ENCODE data around the gene HLA-B. TPM values are rescaled to one million over a fixed set of nuclear protein-coding genes. Genes with fewer than 3 reads are reported as not detected.

HLA-B gene
- polyA plus RNA-seq, 6 donors from 2014 or later = 3,795 to 6,657 (median 6,196) TPM

DNA sequence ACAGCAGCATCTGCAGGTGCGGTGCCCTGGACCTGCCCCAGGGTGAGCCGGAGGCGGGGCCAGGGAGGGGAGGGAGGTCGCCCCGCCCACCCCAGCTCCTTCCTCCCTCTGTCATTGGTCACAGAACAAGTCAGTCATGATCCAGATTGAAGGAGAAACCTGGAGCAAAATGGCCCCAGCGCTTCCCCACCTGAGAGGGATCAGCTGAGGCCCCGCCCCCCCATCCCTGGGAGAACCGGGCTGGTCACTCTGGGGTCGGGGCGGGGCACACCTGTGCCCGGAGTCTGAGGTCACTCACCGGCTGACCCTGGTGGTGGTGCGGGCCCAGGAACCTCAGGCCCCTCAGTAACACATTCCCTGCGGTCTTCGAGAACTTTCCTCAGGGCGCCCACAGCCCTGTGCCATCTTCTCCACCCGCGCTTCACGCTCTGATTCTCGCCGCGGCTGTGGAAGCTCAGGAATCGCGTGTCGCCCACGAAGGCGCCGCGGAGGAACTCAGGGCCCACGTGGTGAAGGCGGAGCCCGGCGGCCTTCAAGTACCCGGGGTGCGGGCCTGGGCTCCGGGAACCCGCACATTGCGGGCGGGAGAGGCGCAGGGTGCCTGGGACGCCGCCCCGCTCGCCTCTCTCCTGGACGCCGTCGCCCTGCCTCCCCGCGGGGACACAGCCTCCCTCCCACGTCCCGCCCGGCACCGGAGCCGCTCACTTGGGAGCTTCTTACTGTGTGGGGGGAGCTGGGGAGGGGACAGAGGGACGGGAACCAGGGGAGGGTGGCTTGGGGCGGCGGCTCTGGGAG lies 48.7 kb downstream of the HLA-B start:
- H3K4me1 Mint-ChIP-seq = peaks cover 3 to 14% (median 7%) of the 10 kb centered on the region in 3 donors
- peaks cover 7 to 59% (median 9%) of the 10 kb centered on the region in 3 donors for H3K27me3 Mint-ChIP-seq
- DNase-seq = peak; percentile 77
- no peaks in the 10 kb centered on the region for H3K9me3 Mint-ChIP-seq
- peak overlapping the region; percentile 11 to 94 (median 88) for H3K4me3 Mint-ChIP-seq
- no peaks in the 10 kb centered on the region for H3K36me3 Mint-ChIP-seq
- H3K27ac Mint-ChIP-seq = peak overlapping the region in 3 of 6 donors; percentile 29 to 84 (median 80)
- ATAC-seq (ENCODE audit: low read depth in 2 of 2) = peak; percentile 95 to 96

- Mint-ChIP-seq H3K36me3 (no peaks in the 10 kb centered on the region), H3K4me3 (peak overlapping the region in 7 of 8 donors; percentile 3 to 88 (median 83)), H3K9me3 (no peaks in the 10 kb centered on the region), H3K27ac (no peak overlapping the region), H3K27me3 (peaks cover 11 to 59% (median 12%) of the 10 kb centered on the region in 3 donors), H3K4me1 (peaks cover 3 to 14% (median 7%) of the 10 kb centered on the region in 3 donors)
- ATAC-seq (ENCODE audit: low read depth in 2 of 2) (no peak), DNase-seq (no peak)
Measured at GRCh38 chr6:31307669-31308049, 49.3 kb downstream of the HLA-B start.

DNA sequence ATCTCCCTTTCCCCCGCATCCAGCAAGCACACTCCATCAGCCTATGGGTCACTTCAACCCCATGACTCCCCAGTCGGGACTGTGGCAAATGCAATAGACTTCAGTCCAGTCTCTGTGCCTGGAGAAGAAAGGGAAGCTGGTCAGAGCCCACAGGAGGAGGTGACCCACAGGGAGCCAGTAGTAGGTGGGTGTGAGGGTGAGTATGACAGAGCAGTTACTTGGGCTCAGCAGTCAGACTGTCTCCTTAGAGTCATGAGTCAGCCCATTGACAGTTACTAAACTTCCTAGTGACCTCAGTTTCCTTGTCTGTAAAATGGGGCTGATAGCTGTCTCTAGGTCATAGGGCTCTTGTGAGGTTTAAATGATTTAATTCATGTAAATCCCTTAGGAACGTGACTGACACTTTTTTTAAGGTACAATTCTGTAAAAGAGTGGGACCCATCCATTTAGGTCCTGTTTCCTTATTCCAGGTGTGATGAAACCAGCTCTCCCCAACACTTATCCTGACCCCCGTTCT lies 51.2 kb downstream of the HLA-B start:
- H3K27me3 Mint-ChIP-seq = peaks cover 14 to 57% (median 18%) of the 10 kb centered on the region in 3 donors
- no peaks in the 10 kb centered on the region for H3K36me3 Mint-ChIP-seq
- DNase-seq (no peak), ATAC-seq (ENCODE audit: low read depth in 2 of 2) (no peak)
- H3K4me3 Mint-ChIP-seq = peak overlapping the region in 1 of 8 donors; percentile 6
- no peak overlapping the region for H3K27ac Mint-ChIP-seq
- H3K4me1 Mint-ChIP-seq = peaks cover 3 to 14% (median 7%) of the 10 kb centered on the region in 3 donors
- H3K9me3 Mint-ChIP-seq = no peaks in the 10 kb centered on the region

- peaks cover 3 to 14% (median 7%) of the 10 kb centered on the region in 3 donors for H3K4me1 Mint-ChIP-seq
- H3K27me3 Mint-ChIP-seq = peaks cover 14 to 55% (median 29%) of the 10 kb centered on the region in 3 donors
- H3K36me3 Mint-ChIP-seq = no peaks in the 10 kb centered on the region
- DNase-seq (no peak), ATAC-seq (ENCODE audit: low read depth in 2 of 2) (no peak)
- peak overlapping the region in 1 of 6 donors; percentile 33 for H3K27ac Mint-ChIP-seq
- H3K4me3 Mint-ChIP-seq = no peak overlapping the region
- no peaks in the 10 kb centered on the region for H3K9me3 Mint-ChIP-seq
Measured at GRCh38 chr6:31304683-31305082, 52.3 kb downstream of the HLA-B start.

Other genes with a start within 250 kb of the HLA-B start
- not detected for gene C6orf15, start 244.6 kb downstream of the HLA-B start, polyA plus RNA-seq (ENCODE audit: low read depth in 6 of 6)
- not detected for gene PSORS1C1, start 242.4 kb downstream of the HLA-B start, polyA plus RNA-seq (ENCODE audit: low read depth in 6 of 6)
- not detected for gene CDSN, start 236.7 kb downstream of the HLA-B start, polyA plus RNA-seq (ENCODE audit: low read depth in 6 of 6)
- gene PSORS1C2, start 218.1 kb downstream of the HLA-B start, polyA plus RNA-seq (ENCODE audit: low read depth in 6 of 6) = not detected
- gene CCHCR1, start 199.4 kb downstream of the HLA-B start, polyA plus RNA-seq (ENCODE audit: low read depth in 6 of 6) = 1 to 10 TPM; 2.6 to 6.1 (median 4.5) TPM
- gene TCF19, start 198.6 kb downstream of the HLA-B start, polyA plus RNA-seq (ENCODE audit: low read depth in 6 of 6) = 10 to 100 TPM in 4 of 6 donors, 1 to 10 TPM in 2; 8.4 to 12.3 (median 11.5) TPM
- gene POU5F1, start 186.5 kb downstream of the HLA-B start, polyA plus RNA-seq (ENCODE audit: low read depth in 6 of 6) = under 1 TPM in 2 of 6 donors, not detected in 4; 0.25 to 0.40 TPM
- 1,000 to 10,000 TPM in 5 of 6 donors, 100 to 1,000 TPM in 1; 882 to 1,808 (median 1,469) TPM for gene HLA-C, start 85.1 kb downstream of the HLA-B start, polyA plus RNA-seq (ENCODE audit: low read depth in 6 of 6)
- gene MICA, start 46.4 kb upstream of the HLA-B start, polyA plus RNA-seq (ENCODE audit: low read depth in 6 of 6) = 1 to 10 TPM; 3.6 to 6.3 (median 4.4) TPM
- gene MICB, start 141.0 kb upstream of the HLA-B start, polyA plus RNA-seq (ENCODE audit: low read depth in 6 of 6) = 10 to 100 TPM in 3 of 6 donors, 1 to 10 TPM in 3; 4.4 to 14.3 (median 9.7) TPM
- not detected for gene MCCD1, start 171.8 kb upstream of the HLA-B start, polyA plus RNA-seq (ENCODE audit: low read depth in 6 of 6)
- gene DDX39B, start 184.8 kb upstream of the HLA-B start, polyA plus RNA-seq (ENCODE audit: low read depth in 6 of 6) = 100 to 1,000 TPM in 1 of 6 donors, 10 to 100 TPM in 5; 41.6 to 117 (median 74.5) TPM
- under 1 TPM in 2 of 6 donors, not detected in 4; 0.67 to 0.69 TPM for gene ATP6V1G2, start 189.4 kb upstream of the HLA-B start, polyA plus RNA-seq (ENCODE audit: low read depth in 6 of 6)
- 10 to 100 TPM in 2 of 6 donors, 1 to 10 TPM in 3, under 1 TPM in 1; 0.24 to 11.4 (median 8.9) TPM for gene NFKBIL1, start 190.4 kb upstream of the HLA-B start, polyA plus RNA-seq (ENCODE audit: low read depth in 6 of 6)
- gene LTA, start 215.1 kb upstream of the HLA-B start, polyA plus RNA-seq (ENCODE audit: low read depth in 6 of 6) = 10 to 100 TPM in 5 of 6 donors, 1 to 10 TPM in 1; 6.6 to 26.0 (median 19.4) TPM
- 1 to 10 TPM; 1.1 to 5.2 (median 2.6) TPM for gene TNF, start 218.4 kb upstream of the HLA-B start, polyA plus RNA-seq (ENCODE audit: low read depth in 6 of 6)
- gene LTB, start 225.2 kb upstream of the HLA-B start, polyA plus RNA-seq (ENCODE audit: low read depth in 6 of 6) = 1,000 to 10,000 TPM; 1,940 to 3,141 (median 2,206) TPM
- gene LST1, start 229.1 kb upstream of the HLA-B start, polyA plus RNA-seq (ENCODE audit: low read depth in 6 of 6) = 10 to 100 TPM; 28.2 to 78.2 (median 35.2) TPM
- gene NCR3, start 235.8 kb upstream of the HLA-B start, polyA plus RNA-seq (ENCODE audit: low read depth in 6 of 6) = 100 to 1,000 TPM in 5 of 6 donors, 10 to 100 TPM in 1; 84.4 to 158 (median 108) TPM

Data from naive B cell (primary cell).